Measurements from ENCODE around the gene SIGLEC8.

Gene SIGLEC8

DNA sequence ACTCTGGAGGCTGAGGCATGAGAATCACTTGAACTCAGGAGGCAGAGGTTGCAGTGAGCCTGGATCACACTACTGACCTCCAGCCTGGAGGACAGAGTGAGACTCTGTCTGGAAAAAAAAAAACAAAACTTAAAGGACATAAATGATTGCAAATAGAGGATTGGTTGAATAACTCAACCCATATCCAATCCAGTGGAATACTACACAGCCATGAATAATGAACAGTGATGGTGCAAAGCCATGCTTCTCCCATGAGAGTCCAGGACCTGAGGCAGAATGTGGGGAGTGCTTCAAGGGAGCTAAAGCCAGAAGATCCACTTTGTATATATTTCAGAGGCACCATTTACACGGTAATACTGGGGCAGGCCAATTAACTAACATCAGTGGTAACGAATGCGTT is 17.9 kb upstream of the SIGLEC8 start:
- no peak for ATAC-seq (ENCODE audit: low read depth)
- no peak for TF ChIP-seq CTCF (IDR thresholded peaks at IDR 0.05; ENCODE audit: poor library complexity, severe bottlenecking)

GRCh38 chr19:51473009-51473707 is 14.9 kb upstream of the SIGLEC8 start:
- peak; percentile 86 for TF ChIP-seq CTCF (IDR thresholded peaks at IDR 0.05; ENCODE audit: poor library complexity, severe bottlenecking)
- ATAC-seq (ENCODE audit: low read depth) = peak; percentile 66

More for the DNA sequence above, 17.9 kb upstream of the SIGLEC8 start:
- peaks cover 4% of the 10 kb centered on the region for H3K27me3 ChIP-seq (ENCODE audit: insufficient read depth, poor library complexity, severe bottlenecking)
- H3K27ac ChIP-seq (ENCODE audit: poor library complexity, severe bottlenecking) = no peak overlapping the region
- H3K9me3 ChIP-seq (ENCODE audit: severe bottlenecking) = no peaks in the 10 kb centered on the region
- H3K4me3 ChIP-seq (ENCODE audit: severe bottlenecking) = no peak overlapping the region
- H3K4me1 ChIP-seq (ENCODE audit: insufficient read depth, poor library complexity, severe bottlenecking) = no peaks in the 10 kb centered on the region
- no peak for DNase-seq (ENCODE audit: low spot score)
- no peaks in the 10 kb centered on the region for H3K36me3 ChIP-seq (ENCODE audit: low read depth)

GRCh38 chr19:51472607-51473006 is 14.4 kb upstream of the SIGLEC8 start:
- no peaks in the 10 kb centered on the region for H3K4me1 ChIP-seq (ENCODE audit: insufficient read depth, poor library complexity, severe bottlenecking)
- TF ChIP-seq CTCF (IDR thresholded peaks at IDR 0.05; ENCODE audit: poor library complexity, severe bottlenecking) = no peak
- no peaks in the 10 kb centered on the region for H3K9me3 ChIP-seq (ENCODE audit: severe bottlenecking)
- no peak overlapping the region for H3K4me3 ChIP-seq (ENCODE audit: severe bottlenecking)
- no peak for DNase-seq (ENCODE audit: low spot score)
- H3K27me3 ChIP-seq (ENCODE audit: insufficient read depth, poor library complexity, severe bottlenecking) = peaks cover 5% of the 10 kb centered on the region
- no peak for ATAC-seq (ENCODE audit: low read depth)
- no peak overlapping the region for H3K27ac ChIP-seq (ENCODE audit: poor library complexity, severe bottlenecking)
- no peaks in the 10 kb centered on the region for H3K36me3 ChIP-seq (ENCODE audit: low read depth)

More at GRCh38 chr19:51473009-51473707, 14.9 kb upstream of the SIGLEC8 start:
- Histone ChIP-seq H3K4me3 (ENCODE audit: severe bottlenecking) (no peak overlapping the region), H3K27me3 (ENCODE audit: insufficient read depth, poor library complexity, severe bottlenecking) (peaks cover 4% of the 10 kb centered on the region), H3K9me3 (ENCODE audit: severe bottlenecking) (no peaks in the 10 kb centered on the region), H3K4me1 (ENCODE audit: insufficient read depth, poor library complexity, severe bottlenecking) (no peaks in the 10 kb centered on the region), H3K36me3 (ENCODE audit: low read depth) (no peaks in the 10 kb centered on the region), H3K27ac (ENCODE audit: poor library complexity, severe bottlenecking) (no peak overlapping the region)
- no peak for DNase-seq (ENCODE audit: low spot score)

DNA sequence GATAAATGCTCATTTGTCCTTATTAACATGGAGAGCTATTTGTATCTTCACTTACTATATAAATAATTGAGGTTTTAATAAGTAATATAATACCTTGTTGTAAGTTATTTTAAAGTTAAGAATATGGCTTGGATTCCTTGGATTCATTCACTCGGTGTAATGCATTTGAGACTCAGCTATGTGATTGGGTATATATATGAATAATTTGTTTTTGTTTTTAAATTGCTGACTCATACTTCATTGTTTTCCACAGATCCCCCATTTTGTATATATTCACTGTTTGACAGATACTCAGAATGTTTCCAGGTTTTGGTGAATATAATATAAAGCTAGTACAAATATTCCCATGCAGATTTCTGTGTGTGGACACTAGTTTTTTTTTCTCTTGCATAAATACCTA is 13.3 kb upstream of the SIGLEC8 start:
- H3K9me3 ChIP-seq (ENCODE audit: severe bottlenecking) = no peaks in the 10 kb centered on the region
- no peak for ATAC-seq (ENCODE audit: low read depth)
- H3K27me3 ChIP-seq (ENCODE audit: insufficient read depth, poor library complexity, severe bottlenecking) = peaks cover 11% of the 10 kb centered on the region

More for the DNA sequence above, 13.3 kb upstream of the SIGLEC8 start:
- Histone ChIP-seq H3K36me3 (ENCODE audit: low read depth) (no peaks in the 10 kb centered on the region), H3K4me1 (ENCODE audit: insufficient read depth, poor library complexity, severe bottlenecking) (no peaks in the 10 kb centered on the region), H3K27ac (ENCODE audit: poor library complexity, severe bottlenecking) (no peak overlapping the region), H3K4me3 (ENCODE audit: severe bottlenecking) (no peak overlapping the region)
- TF ChIP-seq CTCF (IDR thresholded peaks at IDR 0.05; ENCODE audit: poor library complexity, severe bottlenecking) = no peak
- DNase-seq (ENCODE audit: low spot score) = no peak
